HG02852 (cell line): Measurements from ENCODE around the gene ABCG1.

Experiments used
- ATAC-seq: cut with Tn5 transposase; IDR thresholded peaks from one replicate; pipeline ENCODE4 v1.9.1; 2021; ENCODE audit warnings: mild to moderate bottlenecking, moderate library complexity; ENCODE audit not compliant: unreplicated experiment

ABCG1 gene

GRCh38 chr21:42191696-42192595 lies 27.0 kb upstream of the ABCG1 start:
- ATAC-seq, result no peak

- no peak for ATAC-seq
Measured at GRCh38 chr21:42193131-42193671, 25.7 kb upstream of the ABCG1 start.

- no peak for ATAC-seq
Measured at GRCh38 chr21:42193721-42194120, 25.2 kb upstream of the ABCG1 start.

GRCh38 chr21:42194863-42195262 lies 24.1 kb upstream of the ABCG1 start:
- ATAC-seq, result no peak

- ATAC-seq, result no peak
Measured at GRCh38 chr21:42195378-42196031, 23.4 kb upstream of the ABCG1 start.

GRCh38 chr21:42198929-42199867 lies 19.7 kb upstream of the ABCG1 start:
- ATAC-seq, result no peak

GRCh38 chr21:42199868-42200463 lies 19.0 kb upstream of the ABCG1 start:
- no peak for ATAC-seq

GRCh38 chr21:42200906-42201614 lies 17.9 kb upstream of the ABCG1 start:
- no peak for ATAC-seq

GRCh38 chr21:42201615-42202161 lies 17.3 kb upstream of the ABCG1 start:
- ATAC-seq, result no peak

GRCh38 chr21:42202321-42202720 lies 16.6 kb upstream of the ABCG1 start:
- no peak for ATAC-seq

GRCh38 chr21:42203321-42203720 lies 15.6 kb upstream of the ABCG1 start:
- ATAC-seq, result no peak

- no peak for ATAC-seq
Measured at GRCh38 chr21:42203936-42204335, 15.0 kb upstream of the ABCG1 start.

GRCh38 chr21:42207426-42207825 lies 11.5 kb upstream of the ABCG1 start:
- no peak for ATAC-seq

- ATAC-seq, result no peak
Measured at GRCh38 chr21:42208036-42208435, 10.9 kb upstream of the ABCG1 start.

GRCh38 chr21:42208801-42209490 lies 10.0 kb upstream of the ABCG1 start:
- no peak for ATAC-seq

- ATAC-seq, result no peak
Measured at GRCh38 chr21:42209801-42210479, 9.0 kb upstream of the ABCG1 start.

- ATAC-seq, result no peak
Measured at GRCh38 chr21:42212266-42212665, 6.7 kb upstream of the ABCG1 start.

- ATAC-seq, result no peak
Measured at GRCh38 chr21:42213082-42213774, 5.7 kb upstream of the ABCG1 start.
